Neural progenitor cell (in vitro differentiated cells): ENCODE measurements around the gene PDHB. TPM values are rescaled to one million over a fixed set of nuclear protein-coding genes. Genes with fewer than 3 reads are reported as not detected.

Source experiments
- DNase-seq: peaks from one replicate; pipeline ENCODE4 v3.0.0-alpha.2; 2016; ENCODE audit warnings: low spot score
- H2AFZ ChIP-seq: fragments of 200-600 bp; sonication (generic); replicated peaks from 2 replicates; pipeline ENCODE4 v1.6.1; 2016; ENCODE audit warnings: antibody characterized with exemption
- H3F3A ChIP-seq: fragments of 200-600 bp; sonication (generic); 2 replicates; pipeline ENCODE4 v1.6.1; 2016; ENCODE audit warnings: antibody characterized with exemption, low read depth
- H3K27ac ChIP-seq: fragments of 200-600 bp; sonication (generic); 2 replicates; pipeline ENCODE4 v1.5.1; 2016; ENCODE audit warnings: mild to moderate bottlenecking
- H3K27me3 ChIP-seq: fragments of 200-600 bp; sonication (generic); 2 replicates; pipeline ENCODE4 v1.6.1; 2016; ENCODE audit warnings: mild to moderate bottlenecking, moderate library complexity
- H3K36me3 ChIP-seq: fragments of 200-600 bp; sonication (generic); 2 replicates; pipeline ENCODE4 v1.5.1; 2016
- H3K4me1 ChIP-seq: fragments of 200-600 bp; sonication (generic); 2 replicates; pipeline ENCODE4 v1.6.1; 2016; ENCODE audit warnings: mixed run types
- H3K4me2 ChIP-seq: fragments of 200-600 bp; sonication (generic); 2 replicates; pipeline ENCODE4 v1.6.1; 2016
- H3K4me3 ChIP-seq: fragments of 200-600 bp; sonication (generic); 2 replicates; pipeline ENCODE4 v1.5.1; 2016
- H3K79me2 ChIP-seq: fragments of 200-600 bp; sonication (generic); 2 replicates; pipeline ENCODE4 v1.6.1; 2016; ENCODE audit warnings: low read depth
- H3K9ac ChIP-seq: fragments of 200-600 bp; sonication (generic); 2 replicates; pipeline ENCODE4 v1.6.1; 2016
- H3K9me3 ChIP-seq: fragments of 200-600 bp; sonication (generic); 2 replicates; pipeline ENCODE4 v1.5.1; 2016; ENCODE audit warnings: low read depth
- H4K20me1 ChIP-seq: fragments of 200-600 bp; sonication (generic); 2 replicates; pipeline ENCODE4 v1.6.1; 2016; ENCODE audit warnings: low read depth
- H3K27ac Mint-ChIP-seq: 3 replicates; pipeline ENCODE4 v1.8.0; 2021; ENCODE audit warnings: mixed read lengths
- H3K27me3 Mint-ChIP-seq: 2 replicates; pipeline ENCODE4 v1.8.0; 2022; ENCODE audit warnings: low read depth, mild to moderate bottlenecking, inconsistent platforms, moderate library complexity, mixed read lengths; ENCODE audit not compliant: insufficient read depth
- H3K36me3 Mint-ChIP-seq: 3 replicates; pipeline ENCODE4 v1.8.0; 2021; ENCODE audit warnings: mixed read lengths
- H3K4me1 Mint-ChIP-seq: 3 replicates; pipeline ENCODE4 v1.8.0; 2021; ENCODE audit warnings: mixed read lengths
- H3K4me3 Mint-ChIP-seq: 3 replicates; pipeline ENCODE4 v1.8.0; 2021; ENCODE audit warnings: mild to moderate bottlenecking, moderate library complexity, mixed read lengths
- H3K9me3 Mint-ChIP-seq: 3 replicates; pipeline ENCODE4 v1.8.0; 2020; ENCODE audit warnings: mixed read lengths
- EZH2 ChIP-seq: fragments of 200-600 bp; sonication (generic); IDR thresholded peaks from 2 replicates; pipeline ENCODE4 v1.6.1; 2017; ENCODE audit warnings: antibody characterized with exemption, mild to moderate bottlenecking, moderate library complexity
- EZH2phosphoT487 ChIP-seq: fragments of 200-600 bp; sonication (generic); IDR thresholded peaks from 2 replicates; pipeline ENCODE4 v1.6.1; 2017; ENCODE audit warnings: antibody characterized with exemption
- total RNA-seq: library from RNA; depleted of rRNA; stranded (reverse); fragments of >200 nt; gene quantifications from 2 replicates; pipeline ENCODE4 v1.2.3, GENCODE V29; 2015; ENCODE audit warnings: low replicate concordance
- TF ChIP-seq, protein P1 (sequence below): fragments of 200-600 bp; sonication (generic); IDR thresholded peaks from 2 replicates; pipeline ENCODE4 v1.5.1; 2017; ENCODE audit warnings: antibody characterized with exemption, mild to moderate bottlenecking

PDHB gene
- total RNA-seq, 1 donor from 2014 or later: 155 TPM

DNA sequence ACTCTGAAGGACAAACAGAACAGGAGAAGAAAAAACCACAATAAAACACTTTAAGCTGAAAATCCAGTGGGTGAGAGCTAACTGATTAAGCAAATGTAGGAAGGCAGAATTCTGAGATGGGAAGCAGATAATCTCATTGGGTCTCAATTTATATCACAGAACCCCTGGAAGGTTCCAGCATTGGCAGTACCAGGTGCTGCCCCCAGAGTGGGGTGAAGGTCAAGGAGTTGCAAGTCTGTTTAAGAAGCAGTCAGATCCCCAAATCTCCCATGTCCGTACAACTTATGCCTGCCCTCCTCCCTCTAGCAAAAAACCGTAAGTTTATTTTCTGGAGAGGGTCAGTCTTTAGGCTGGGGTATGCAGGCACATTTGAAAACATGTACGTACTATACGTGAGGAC lies 55.9 kb downstream of the PDHB start:
- H3K27me3 Mint-ChIP-seq: no peaks in the 10 kb centered on the region
- TF ChIP-seq, protein P1, sequence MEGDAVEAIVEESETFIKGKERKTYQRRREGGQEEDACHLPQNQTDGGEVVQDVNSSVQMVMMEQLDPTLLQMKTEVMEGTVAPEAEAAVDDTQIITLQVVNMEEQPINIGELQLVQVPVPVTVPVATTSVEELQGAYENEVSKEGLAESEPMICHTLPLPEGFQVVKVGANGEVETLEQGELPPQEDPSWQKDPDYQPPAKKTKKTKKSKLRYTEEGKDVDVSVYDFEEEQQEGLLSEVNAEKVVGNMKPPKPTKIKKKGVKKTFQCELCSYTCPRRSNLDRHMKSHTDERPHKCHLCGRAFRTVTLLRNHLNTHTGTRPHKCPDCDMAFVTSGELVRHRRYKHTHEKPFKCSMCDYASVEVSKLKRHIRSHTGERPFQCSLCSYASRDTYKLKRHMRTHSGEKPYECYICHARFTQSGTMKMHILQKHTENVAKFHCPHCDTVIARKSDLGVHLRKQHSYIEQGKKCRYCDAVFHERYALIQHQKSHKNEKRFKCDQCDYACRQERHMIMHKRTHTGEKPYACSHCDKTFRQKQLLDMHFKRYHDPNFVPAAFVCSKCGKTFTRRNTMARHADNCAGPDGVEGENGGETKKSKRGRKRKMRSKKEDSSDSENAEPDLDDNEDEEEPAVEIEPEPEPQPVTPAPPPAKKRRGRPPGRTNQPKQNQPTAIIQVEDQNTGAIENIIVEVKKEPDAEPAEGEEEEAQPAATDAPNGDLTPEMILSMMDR: no peak
- TF ChIP-seq EZH2 (no peak), EZH2phosphoT487 (no peak)
- H3K27ac ChIP-seq: no peak overlapping the region

More for the DNA sequence above, 55.9 kb downstream of the PDHB start:
- Histone ChIP-seq H3K4me1 (peaks cover 10% of the 10 kb centered on the region), H3K4me3 (no peak overlapping the region), H2AFZ (no peak overlapping the region), H3K9me3 (no peaks in the 10 kb centered on the region), H3F3A (peaks cover 8% of the 10 kb centered on the region), H3K79me2 (no peaks in the 10 kb centered on the region), H3K36me3 (no peaks in the 10 kb centered on the region), H3K27me3 (no peaks in the 10 kb centered on the region), H4K20me1 (no peaks in the 10 kb centered on the region), H3K4me2 (no peak overlapping the region), H3K9ac (no peak overlapping the region)
- Mint-ChIP-seq H3K27ac (no peak overlapping the region), H3K4me1 (peaks cover 16% of the 10 kb centered on the region), H3K36me3 (peaks cover 2% of the 10 kb centered on the region), H3K9me3 (peaks cover 2% of the 10 kb centered on the region), H3K4me3 (no peak overlapping the region)
- DNase-seq: no peak

Other genes with a start within 250 kb of the PDHB start
- not detected in 2 replicates for gene DNASE1L3, start 222.9 kb downstream of the PDHB start, total RNA-seq
- 18.5 and 21.5 TPM in 2 replicates for gene ABHD6, start 196.0 kb downstream of the PDHB start, total RNA-seq
- gene RPP14, start 127.6 kb downstream of the PDHB start, total RNA-seq: 16.4 and 17.8 TPM in 2 replicates
- 14.0 and 29.5 TPM in 2 replicates for gene HTD2, start 127.3 kb downstream of the PDHB start, total RNA-seq
- gene PXK, start 100.9 kb downstream of the PDHB start, total RNA-seq: 11.1 and 14.3 TPM in 2 replicates
- gene KCTD6, start 58.3 kb upstream of the PDHB start, total RNA-seq: 29.3 and 39.6 TPM in 2 replicates
- 4.3 and 7.6 TPM in 2 replicates for gene ACOX2, start 103.4 kb upstream of the PDHB start, total RNA-seq
- gene FAM107A, start 143.6 kb upstream of the PDHB start, total RNA-seq: 0.11 and 0.71 TPM in 2 replicates
- gene FAM3D, start 232.9 kb upstream of the PDHB start, total RNA-seq: 0.11 and 0.15 TPM in 2 replicates